GM21717 (cell line): Measurements from ENCODE around the gene LARP4B.

Experiments used
- ATAC-seq: cut with Tn5 transposase; IDR thresholded peaks from one replicate; pipeline ENCODE4 v1.9.1; 2021; ENCODE audit warnings: mild to moderate bottlenecking, moderate library complexity; ENCODE audit not compliant: unreplicated experiment

Gene LARP4B

DNA sequence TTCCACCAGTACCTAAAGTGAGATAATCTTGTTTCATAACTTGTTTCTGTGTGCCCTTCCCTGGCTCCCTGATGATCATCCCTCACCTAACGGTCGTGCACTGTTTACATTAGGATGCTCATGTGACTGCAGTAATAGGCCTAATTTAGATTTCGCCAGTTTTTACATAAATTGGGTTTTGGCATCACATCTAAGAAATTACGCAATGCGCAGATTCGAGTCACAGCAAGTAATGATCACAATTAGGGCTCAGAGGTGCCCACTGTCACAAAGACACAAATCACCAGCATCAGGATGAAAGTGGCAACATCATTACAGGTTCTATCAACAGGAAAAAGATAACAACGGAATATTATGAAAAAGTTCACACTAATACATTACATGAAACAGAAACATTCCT, 94.7 kb downstream of the LARP4B start:
- no peak for ATAC-seq

DNA sequence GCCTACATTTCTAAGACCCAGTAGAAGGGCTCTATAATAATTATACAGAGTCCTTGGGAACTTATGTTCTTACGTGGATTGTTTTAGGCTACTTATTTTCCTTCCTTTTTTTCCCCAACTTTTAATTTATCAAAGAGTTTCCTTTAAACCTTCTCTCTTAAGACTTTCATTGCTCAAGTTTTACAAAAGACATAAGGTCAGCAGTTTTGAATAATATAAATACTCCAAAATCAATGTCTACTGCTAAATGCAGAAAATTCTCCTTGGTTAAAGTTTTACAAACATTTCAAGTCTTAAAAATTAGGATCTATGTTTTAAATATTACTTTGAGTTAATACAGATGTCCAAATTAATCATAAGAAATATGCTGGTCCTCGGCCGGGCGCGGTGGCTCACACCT, 97.0 kb downstream of the LARP4B start:
- ATAC-seq, result no peak

DNA sequence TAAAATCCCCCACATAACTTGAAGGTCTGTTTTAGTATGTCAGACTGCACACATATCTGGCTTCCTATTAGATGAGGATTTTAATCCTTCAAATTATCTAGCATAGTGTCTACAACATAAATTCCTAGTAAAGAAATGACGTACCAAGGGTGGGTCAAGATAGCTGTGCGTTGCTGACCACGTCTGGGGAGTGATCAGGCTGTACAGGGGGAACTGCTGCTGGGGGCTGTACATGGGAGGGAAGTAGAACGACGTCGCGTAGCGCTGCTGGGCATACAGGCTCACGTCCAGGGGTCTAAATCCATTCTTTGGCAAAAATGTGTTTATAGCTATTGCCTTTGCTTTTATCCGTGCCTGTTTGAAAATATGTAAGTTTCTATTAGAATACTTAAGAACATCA, 102.3 kb downstream of the LARP4B start:
- ATAC-seq, result no peak

DNA sequence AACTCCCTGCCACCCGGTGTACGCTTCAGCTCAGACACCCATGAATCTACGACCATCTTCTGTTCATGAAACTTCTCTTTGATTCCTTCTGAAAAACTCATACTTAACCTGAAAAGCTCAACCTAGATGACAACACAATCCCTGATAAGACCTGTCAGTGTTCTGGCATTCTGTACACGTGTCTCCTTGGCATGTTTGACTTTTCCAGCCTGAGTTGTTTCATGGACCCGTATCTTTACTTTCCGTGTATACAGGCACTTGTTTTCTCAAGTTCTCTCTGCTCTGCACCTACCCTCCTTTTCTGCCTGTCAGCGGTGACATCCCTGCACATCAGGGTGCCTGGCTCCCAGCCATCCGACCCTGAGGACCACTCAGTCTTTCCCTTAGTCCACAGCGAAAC, 103.3 kb downstream of the LARP4B start:
- no peak for ATAC-seq

DNA sequence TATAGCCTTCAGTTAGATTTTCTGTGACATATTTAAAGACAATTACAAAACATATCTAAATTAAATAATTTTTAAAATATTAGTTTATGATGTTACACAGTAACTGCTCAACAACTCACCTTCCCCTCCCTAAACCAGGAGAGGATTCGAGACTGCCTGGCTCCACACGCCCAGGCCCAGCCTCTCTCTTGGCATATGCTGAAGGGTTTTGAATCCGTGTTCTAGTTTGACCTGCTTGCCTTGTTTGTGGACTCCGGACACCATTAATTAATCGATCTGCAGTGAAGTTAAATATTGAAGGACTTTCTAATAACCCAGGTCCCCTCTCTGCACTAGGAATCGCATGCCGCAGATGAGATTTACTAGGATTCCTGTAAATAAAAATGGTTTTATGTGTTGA, 106.6 kb downstream of the LARP4B start:
- ATAC-seq, result no peak

DNA sequence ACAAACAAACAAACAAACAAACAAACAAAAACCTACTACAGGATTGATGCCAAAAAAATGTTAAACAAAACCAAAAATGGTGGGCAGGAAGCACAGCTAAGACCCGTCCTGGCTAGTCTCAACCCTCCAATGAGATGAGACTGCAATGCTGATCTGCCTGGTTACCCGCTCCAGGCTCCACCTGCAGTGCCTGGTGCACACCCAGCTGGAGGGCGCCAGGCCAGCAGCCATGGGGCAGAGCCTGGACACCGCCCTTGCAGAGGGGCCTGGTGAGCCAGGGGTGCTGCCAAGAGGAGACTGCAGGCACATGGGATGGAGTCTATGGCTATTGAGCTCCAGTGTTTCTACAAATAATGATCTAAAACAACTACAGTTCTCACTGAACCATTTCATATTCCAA, 107.0 kb downstream of the LARP4B start:
- ATAC-seq, result no peak

DNA sequence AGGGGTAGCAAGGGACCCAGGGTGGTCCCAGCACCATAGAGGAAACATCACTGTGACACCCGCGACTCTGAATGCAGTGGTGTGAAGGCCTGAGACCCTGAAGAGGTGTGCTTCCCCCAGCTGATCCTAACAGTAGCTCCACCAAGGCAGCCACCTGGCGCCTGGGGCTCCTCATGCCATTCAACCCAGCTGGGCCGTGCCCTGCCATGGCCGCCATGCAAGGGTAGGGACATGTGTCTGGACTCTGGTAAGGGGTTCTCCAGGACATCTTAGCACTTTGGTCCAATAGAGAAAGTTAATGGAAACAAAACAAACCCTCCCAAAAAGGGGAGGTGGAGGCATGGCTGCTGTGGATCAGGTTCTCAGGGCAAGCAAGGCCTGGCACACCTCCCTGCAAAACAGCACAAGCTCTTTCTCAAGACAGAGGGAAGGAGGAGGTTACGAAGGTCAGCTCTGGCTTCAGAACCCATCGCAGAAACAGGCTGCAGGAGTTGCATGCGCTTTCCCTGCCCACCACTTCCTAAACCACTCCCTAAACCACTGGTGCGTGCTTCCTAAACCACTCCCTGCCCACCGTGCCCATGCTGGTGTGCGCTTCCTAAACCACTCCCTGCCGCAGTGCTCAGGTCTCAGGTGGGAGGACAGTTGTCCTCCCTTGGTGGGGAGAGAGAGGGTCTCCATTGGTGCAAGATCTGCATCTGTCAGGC, 108.7 kb downstream of the LARP4B start:
- no peak for ATAC-seq

DNA sequence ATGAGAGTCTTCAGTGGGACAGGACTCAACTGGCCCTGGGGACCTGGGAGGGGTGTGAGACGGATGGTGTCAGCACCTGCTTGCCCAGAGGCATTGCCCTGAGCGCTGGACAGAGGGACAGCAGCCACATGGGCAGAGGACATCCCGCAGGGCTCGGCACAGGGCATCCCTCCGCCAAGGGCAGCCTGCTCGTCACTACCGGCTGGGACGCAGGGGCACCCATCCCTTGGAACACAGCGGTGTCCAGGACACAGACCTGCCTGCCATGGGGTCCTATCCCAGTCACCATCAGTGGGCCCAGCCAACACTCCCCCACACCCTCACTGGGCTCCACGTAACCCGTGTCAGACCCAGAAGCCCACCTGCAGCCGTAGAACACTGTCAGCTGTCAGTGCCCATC, 109.3 kb downstream of the LARP4B start:
- no peak for ATAC-seq

DNA sequence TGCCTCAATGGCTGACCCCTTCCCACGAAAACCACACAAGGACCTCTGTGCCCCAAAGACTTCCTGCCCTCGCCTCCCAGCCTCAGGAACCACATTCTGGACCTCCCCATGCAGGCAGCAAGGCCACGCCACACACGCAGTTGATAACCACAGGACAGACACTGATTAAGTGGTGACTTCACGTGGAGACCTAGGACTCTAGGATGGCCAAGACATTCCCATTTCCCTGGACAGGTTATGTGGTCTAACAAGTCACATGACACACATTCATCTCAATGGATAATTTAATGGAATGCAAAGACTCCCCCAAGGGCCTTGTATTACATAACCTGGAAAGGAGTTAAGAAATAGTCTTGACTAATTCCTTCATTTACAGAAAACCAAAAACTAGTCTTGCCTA, 110.2 kb downstream of the LARP4B start:
- no peak for ATAC-seq

DNA sequence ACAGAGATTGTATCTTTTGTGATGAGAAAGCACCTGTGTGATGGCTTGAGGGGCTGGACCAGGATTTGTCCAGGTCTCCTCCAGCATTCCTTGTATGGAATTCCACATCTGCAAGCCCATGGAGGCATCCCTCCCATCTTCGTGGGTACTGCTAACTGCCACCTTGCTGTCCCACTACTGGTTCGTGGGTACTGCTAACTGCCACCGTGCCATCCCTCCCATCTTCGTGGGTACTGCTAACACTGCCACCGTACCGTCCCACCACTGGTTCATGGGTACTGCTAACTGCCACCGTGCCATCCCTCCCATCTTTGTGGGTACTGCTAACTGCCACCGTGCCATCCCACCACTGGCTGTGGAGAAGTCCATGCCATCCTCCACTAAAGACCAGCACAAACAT, 111.7 kb downstream of the LARP4B start:
- ATAC-seq, result no peak

DNA sequence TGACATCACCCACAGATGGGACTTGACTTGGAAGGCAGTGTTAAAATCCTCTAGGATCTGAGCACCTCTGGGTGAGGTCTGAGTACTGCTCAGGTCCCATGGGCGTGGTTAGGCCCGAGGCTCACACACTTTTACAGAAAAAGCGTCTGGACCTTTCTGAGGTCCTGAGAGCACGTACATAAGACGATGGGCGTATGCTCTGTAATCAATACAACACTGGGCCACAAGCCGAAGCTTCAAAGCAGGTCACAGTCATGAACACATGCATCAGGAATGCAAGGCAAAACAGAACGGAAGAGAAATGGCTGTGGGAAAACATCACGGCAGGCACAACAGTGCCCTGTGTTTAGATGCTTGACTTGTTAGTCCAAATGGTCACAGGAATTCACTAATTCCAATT, 112.2 kb downstream of the LARP4B start:
- no peak for ATAC-seq

DNA sequence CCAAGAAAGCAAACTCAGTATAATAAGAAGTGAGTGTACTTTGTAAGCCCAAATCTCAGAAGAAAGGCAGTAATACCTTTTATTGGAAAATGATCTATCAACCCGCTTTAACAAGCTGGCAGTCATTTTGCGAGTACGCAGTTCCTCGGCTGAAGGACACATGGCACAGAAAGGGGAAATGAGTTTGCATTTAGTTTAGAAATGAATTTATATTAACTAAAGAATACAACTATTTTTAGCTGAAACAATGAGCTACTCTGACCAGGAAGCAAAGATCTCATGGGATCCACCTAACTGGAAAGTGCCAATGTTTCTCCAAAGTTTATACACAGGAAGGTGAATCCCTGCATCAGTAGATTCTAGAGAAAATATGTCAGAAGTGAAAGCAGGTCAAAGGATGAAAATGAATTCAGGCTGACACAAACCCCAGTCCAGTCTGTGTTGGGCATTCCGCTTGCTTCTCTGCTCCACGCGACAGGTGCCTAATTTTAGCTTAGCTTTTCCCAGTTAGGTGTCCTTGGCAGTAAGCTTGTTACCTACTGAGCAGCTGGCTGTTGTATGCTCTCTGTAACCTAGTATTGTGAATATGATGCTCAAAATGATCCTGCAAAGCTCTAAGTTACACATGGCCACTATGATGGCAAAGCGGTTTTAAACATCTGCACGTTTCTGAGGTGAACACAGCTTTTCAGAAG, 112.8 kb downstream of the LARP4B start:
- no peak for ATAC-seq

DNA sequence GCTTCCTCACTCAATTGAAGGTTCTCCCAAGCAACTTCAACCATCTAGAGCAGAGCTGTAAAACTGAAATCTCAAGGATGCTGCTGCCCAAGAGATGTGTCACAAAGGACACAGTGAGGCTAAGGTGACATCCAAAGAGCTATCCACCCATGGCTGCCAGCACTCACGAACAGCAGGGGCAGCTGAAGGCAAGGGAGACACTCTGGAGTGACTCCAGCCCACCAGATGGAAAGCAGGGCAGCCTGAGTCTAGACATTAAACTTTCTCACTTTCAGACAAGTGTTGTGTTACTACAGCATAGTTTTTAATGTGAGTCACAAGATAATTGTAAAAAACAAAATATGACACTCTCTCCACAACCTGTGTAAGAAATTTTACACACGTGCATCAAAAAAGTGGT, 113.5 kb downstream of the LARP4B start:
- no peak for ATAC-seq

DNA sequence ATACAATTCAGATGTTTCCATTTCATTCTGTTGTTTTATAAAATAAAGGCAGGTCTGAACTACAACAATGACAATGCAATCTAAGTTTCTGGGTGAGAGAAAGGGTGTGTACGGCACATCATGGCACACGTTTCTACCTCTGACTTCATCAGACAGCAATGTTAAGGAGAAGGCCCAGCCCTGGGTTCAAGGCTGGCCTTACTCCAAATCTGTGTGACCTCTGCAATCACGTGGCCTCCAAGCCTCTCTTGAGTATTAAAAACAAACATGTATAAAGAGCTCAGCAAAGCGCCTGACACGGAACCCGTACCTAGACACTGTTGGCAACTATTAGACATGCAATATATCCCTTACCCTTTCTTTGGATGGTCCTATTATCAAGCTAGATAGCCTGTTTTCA, 114.1 kb downstream of the LARP4B start:
- no peak for ATAC-seq

DNA sequence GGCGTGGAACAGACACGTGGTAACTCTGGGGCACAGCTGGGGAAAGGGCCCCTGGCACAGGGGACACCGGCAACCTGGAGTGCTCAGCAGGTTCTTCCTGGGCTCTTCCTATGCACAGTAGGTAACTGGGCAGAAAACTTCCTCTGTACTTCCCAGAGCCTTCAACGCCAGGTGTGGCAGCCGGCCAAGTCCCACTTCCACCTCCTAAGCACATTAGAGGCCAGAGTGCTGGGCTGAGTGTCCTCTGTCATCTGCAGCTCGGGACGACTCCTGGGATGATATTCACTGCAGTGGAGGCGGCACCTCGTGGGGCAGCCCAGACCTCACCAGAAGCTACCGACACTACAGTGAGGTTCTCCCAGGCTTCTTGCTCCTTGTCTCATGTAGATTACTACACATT, 114.5 kb downstream of the LARP4B start:
- ATAC-seq, result no peak

DNA sequence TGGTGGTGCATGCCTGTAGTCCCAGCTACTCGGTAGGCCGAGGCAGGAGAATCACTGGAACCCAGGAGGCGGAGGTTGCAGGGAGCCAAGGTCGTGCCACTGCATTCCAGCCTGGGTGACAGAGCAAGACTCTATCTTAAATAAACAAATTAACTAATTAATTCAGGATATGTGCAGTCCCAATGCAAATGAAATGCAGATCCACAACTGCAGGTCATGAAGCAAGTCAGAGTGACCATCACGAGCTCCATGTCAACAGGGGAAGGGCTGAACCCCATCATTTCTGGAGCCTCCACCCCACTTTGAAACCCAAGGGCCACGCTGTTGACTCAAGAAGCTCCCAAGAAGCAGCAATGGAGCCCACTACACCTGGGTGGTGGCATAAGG, 115.4 kb downstream of the LARP4B start:
- no peak for ATAC-seq

DNA sequence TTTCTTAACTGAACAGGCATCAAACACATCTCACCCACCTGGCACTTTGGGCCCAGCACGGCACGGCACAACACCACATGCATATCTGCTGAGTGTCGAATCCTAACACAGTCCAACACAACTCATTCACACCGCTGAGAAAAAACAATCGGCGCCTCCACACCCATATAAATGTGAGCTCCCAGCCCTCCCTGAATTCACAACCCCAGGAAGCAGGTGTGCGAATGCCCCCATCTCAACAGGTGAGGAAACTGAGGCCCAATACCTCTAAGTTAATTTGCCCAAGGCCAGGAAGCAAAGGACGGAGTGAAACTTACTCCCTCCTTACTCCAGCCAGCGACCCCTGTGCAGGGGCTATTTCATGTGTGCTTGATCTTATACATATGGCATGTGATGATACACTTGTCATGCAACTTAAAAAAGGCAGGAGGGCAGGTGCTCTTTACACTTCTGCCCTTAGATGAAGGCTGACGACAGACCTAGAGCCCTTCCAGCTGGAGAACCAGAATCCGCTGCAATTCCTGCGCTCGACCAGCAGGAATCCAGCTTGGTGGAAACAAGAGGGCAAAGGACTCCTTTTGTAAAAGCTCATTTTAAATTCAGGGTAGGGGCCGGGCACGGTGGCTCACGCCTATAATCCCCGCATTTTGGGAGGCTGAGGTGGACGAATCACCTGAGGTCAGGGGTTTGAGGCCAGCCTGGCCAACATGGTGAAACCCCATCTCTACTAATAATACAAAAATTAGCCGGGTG, 116.0 kb downstream of the LARP4B start:
- ATAC-seq, result no peak

DNA sequence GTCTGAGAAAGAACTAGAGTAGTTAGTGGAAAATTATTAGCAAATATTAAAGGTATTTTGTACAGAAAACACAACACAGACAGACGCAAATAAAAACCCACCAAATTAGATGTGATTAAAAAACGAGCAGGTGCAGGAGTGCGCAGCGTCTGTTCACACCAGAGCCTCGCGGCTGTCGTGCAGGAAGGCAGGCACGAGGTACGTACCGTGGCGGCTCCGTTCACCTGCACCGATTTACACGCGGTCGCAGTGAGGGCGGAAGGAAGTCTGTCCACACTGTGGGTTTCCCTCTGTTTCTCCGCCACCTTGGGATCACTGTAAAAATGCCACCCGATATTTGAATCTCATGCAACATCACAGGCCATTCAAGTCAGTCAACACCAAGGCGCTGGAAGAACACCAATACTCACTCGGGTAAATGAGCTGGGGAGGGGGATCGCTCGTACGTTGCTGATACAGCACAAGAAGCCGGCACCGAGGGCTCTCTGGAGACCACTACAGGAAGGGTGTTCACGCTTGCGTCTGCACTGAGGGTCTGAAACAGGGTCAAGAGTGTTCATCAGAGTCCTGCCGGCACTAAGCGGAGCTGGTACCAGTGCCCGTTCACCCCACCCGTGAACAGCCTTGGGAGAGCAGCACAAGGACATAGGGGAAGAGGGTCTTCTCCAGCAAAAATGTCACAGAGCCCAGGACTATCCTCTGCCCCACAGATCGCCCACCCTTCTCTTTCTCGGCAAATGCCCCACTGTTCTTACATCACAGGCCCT, 116.8 kb downstream of the LARP4B start:
- ATAC-seq, result no peak

DNA sequence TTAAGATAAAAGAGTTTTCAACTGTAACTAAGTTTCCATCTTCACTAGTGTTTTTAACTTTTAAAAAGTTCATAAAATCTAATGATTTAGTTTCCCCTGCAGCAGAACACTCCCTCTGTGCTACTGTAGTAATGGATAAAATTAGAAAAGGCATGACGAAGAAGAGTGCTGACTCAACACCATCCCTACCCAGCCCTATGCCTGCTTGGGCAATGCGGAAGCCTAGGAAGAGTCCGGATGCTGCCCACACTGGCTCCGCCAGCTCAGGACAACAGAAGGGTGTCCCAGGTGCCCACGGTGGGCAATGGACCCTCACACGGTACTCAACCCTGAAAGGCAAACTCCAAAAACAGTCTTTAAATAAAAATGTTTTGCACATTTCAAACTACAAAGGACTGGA, 118.2 kb downstream of the LARP4B start:
- no peak for ATAC-seq

DNA sequence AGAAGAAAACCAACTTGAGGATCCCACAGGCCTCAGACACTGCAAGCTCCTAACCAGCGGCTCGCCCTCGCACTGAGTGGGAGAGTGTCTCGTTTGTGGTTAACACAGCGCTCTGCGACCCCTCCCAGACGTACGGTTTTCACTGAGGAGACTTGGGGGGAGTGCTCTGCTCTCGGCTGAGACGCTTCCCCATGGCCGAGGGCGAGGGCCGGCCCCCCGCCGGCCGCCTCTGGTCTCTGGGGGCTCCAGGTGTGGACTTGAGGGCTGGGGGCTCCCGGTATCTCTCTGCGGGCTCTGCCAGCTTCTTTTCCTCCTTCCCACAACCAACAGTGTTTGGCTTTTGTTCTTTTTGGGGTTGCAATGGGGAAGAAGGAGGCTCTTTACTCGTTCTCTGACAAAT, 118.7 kb downstream of the LARP4B start:
- no peak for ATAC-seq

DNA sequence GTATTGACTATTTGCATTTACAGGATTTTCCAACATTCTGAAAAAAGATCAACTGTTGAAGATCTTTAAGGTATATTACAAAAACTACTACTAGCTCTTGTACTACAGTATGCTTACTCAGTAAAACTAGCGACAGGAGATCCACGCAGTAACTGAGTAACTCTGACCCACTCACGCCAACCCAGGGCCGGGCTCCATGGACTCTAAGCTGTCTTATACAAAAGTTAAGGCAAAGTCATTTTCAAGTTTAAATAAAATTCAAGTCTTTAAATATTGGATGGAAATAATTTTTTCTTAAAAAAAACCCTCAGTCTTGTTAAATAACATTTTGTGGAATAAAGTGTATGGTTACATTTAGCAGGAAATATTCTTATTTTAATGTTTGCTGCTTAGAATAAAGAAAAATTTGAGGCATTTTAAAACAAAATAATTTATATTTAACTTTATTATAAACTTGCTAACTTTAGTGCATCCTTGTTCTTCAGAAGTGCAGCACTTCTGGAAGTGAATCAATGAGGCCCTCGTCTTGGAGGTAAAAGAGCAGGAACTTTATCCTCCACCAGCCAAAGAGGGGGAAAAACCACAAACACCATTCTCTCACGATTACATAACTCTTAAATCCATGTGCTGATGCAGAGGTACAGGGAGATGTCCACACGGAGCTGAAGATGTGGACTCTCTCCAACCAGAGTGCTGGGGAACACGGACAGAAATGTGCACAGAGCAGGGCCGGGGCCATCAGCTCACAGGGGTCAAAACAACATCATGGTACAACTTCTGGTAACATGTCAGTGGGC, 119.9 kb downstream of the LARP4B start:
- no peak for ATAC-seq
